NCI-H82 treated with DMSO at 0.1 percent for 48 hours (cell line): Measurements from ENCODE around the gene PIK3CB.

Experiments
- DNase-seq: peaks from one replicate; lab custom pipeline; 2025; ENCODE audit not compliant: unreplicated experiment; lab: John Stamatoyannopoulos, UW

The PIK3CB gene

GRCh38 chr3:138834596-138835396, at the start of gene PIK3CB:
Gene PIK3CB, minus strand, starts transcription at chr3:138834928. Its CDS starts 75,585 bp downstream, at chr3:138759343.
- peak; percentile 67 for DNase-seq

DNA sequence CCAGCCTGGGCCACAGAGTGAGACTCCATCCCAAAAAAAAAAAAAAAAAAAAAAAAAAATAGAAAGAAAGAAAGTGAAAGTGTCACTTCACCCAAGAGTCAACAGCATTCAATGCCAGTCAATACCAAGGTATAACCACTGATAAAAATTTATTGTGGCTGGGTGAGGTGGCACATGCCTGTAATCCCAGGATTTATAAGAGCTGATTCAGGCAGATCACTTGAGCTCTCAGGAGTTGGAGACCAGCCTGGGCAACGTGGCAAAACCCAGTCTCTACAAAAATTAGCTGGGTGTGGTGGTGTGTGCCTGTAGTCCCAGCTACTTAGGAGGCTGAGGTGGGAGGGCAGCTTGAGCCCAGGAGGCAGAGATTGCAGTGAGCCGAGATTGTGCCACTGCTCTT, 46.5 kb upstream of the PIK3CB start:
- no peak for DNase-seq

DNA sequence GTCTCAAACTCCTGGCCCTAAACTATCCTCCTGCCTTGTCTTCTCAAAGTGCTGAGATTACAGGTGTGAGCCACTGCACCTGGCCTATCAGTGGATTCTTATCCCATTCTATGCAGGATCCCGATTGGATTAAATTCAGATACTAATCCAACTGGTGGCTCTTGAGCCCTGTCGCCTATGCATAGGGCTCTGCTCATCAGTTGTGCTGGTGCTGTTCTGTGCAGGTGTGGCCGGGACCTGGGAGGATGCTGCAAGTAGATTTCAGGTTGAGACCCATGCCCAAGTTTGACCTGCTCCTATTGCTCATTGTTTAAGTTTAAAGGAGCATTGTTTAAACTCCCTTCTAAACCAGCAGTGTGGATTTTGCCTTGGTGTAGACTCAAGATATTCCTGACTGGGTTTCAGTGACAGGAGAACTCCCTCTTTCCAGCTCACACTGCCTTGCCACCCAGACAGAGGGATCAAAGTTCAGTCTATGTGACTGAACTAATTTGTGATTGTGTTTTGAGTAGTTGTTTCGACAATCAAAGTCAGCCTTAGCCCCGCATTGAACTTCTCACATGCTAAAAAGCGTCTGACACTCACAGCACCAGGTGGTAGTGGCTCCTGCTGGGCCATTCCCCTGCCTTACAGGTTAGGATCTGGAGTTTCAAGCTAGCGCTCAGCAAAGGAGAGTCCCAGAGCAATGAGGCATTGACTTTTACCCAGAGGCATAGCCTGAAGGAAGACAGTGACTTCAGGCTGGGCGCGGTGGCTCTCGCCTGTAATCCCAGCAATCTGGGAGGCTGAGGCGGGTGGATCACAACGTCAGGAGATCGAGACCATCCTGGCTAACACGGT, 45.0 kb upstream of the PIK3CB start:
- no peak for DNase-seq

GRCh38 chr3:138877226-138877625, 42.5 kb upstream of the PIK3CB start:
- no peak for DNase-seq

GRCh38 chr3:138875754-138876664, 41.3 kb upstream of the PIK3CB start:
- no peak for DNase-seq

- DNase-seq: no peak
Measured at GRCh38 chr3:138875096-138875753, 40.5 kb upstream of the PIK3CB start.

GRCh38 chr3:138873471-138874278, 38.9 kb upstream of the PIK3CB start:
- no peak for DNase-seq

GRCh38 chr3:138872632-138873031, 37.9 kb upstream of the PIK3CB start:
- no peak for DNase-seq

- DNase-seq: no peak
Measured at GRCh38 chr3:138867996-138868395, 33.3 kb upstream of the PIK3CB start.

GRCh38 chr3:138863776-138864113, 29.0 kb upstream of the PIK3CB start:
- no peak for DNase-seq

GRCh38 chr3:138862924-138863775, 28.4 kb upstream of the PIK3CB start:
- no peak for DNase-seq

GRCh38 chr3:138862531-138862923, 27.8 kb upstream of the PIK3CB start:
- DNase-seq: no peak

- no peak for DNase-seq
Measured at GRCh38 chr3:138861798-138862197, 27.1 kb upstream of the PIK3CB start.

GRCh38 chr3:138856799-138857198, 22.1 kb upstream of the PIK3CB start:
- DNase-seq: no peak

DNA sequence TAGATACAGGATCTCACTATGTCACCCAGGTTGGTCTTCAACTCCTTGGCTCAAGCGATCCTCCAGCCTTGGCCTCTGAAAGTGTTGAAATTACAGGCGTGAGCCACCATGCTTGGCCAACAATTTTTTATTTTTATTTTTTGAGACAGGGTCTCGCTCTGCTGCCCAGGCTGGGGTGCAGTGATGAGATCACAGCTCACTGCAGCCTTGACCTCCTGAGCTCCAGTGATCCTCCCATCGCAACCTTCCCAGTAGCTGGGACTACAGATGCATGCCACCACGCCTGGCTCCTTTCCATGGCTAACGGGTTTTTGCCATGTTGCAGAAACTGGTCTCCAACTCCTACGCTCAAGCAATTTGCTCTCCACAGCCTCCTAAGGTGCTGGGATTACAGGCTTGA, 20.2 kb upstream of the PIK3CB start:
- DNase-seq: no peak

DNA sequence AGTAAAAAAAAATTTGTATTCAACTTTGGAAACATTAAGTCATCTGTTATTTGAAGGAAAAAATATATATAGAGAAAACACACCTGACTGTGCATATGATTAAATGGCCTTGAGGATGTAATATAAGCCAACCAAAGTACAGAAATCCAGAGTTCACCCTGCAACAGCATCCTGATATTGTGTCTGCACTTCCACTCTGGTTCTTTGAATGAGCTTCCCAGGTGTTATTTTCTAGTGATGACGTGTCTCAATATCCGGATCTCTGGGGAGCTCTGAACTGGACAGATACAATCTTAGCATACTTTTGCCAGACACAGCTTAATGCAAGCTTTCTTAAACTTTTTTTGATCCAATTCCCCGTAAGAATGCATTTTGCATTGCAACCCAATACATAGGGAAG, 19.5 kb upstream of the PIK3CB start:
- no peak for DNase-seq

GRCh38 chr3:138850151-138850550, 15.4 kb upstream of the PIK3CB start:
- DNase-seq: no peak

DNA sequence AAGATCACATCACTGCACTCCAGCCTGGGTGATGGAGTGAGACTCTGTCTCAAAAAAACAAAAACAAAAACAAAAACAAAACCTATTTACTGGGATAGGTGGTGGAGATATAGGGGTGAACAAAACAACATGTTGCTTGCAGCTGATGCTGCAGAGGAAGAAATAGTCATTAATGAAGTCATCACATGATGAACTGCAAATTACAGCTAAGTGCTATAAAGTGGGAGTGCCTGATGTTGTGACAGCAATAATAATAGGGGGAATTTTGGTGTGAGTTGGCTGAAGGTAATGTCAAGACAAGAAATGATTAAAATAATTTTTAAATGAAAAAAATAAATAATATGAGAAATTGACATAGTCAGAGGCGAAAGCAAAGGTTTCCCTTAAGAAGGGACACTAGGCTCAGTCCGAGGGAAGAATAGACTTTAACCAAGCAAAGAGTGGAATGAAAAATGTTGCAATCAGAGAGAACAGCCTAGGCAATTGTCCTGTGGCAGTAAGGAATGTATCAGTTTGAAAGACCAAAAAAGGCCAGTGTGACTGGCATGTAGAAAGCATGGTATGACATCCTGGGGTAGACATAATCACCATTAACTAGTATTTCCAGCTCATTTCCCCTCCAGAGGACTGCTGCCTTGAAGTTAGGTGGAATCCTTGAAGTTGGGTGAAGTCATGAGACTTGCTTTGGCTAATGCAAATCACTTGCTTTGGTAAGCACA, 14.7 kb upstream of the PIK3CB start:
- DNase-seq: no peak
